Fibroblast of lung (primary cell): ENCODE measurements around the gene ISY1.

Experiments used
- CTCF ChIP-seq, 2 donors: IDR thresholded peaks in 1 of 2; conservative IDR thresholded peaks in 1 of 2; 1 replicate in 1 of 2; 2 replicates in 1 of 2; pipeline ENCODE4 v1.5.1; 2011 to 2012; ENCODE audit warnings: low read length in 2 of 2, control low read depth in 1 of 2, inconsistent platforms in 1 of 2, low read depth in 1 of 2, mild to moderate bottlenecking in 1 of 2
- EZH2 ChIP-seq: IDR thresholded peaks from 2 replicates; pipeline ENCODE4 v1.5.1; 2012; ENCODE audit warnings: low read length, control low read depth, mild to moderate bottlenecking; ENCODE audit errors: missing control alignments

DNA sequence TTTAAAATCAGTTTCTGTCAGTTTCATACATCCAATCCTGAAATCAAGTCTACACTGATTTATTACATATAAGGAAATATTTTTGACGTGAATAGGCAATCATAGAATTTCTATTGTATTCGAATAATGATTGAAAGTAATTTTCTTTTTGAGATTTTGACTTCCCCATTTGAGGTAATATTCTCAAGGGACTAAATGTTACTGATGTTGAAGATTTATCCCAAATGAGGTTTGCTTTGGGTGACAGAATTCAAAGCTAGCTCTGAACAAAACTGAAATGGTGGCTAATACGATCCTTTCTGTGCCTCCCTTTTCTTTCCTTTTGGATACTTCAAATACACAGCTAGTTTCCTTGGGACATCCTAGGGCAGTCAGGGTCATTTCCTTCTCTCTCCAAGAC lies 35.7 kb upstream of the ISY1 start:
- no peak for TF ChIP-seq CTCF (conservative IDR thresholded peaks at IDR 0.05 in 1 of 2, IDR thresholded peaks at IDR 0.05 in 1 of 2; ENCODE audit: low read depth in 1 of 2, low read length in 2 of 2)
- TF ChIP-seq EZH2: no peak
